ENCODE results near the gene CCR2.

- TF ChIP-seq CTCF (conservative IDR thresholded peaks at IDR 0.05; ENCODE audit: low read length) (no peak), EZH2phosphoT487 (IDR thresholded peaks at IDR 0.05; ENCODE audit: borderline replicate concordance, low read depth, low read length) (no peak)
Measured at GRCh38 chr3:46351646-46352045, 2.3 kb upstream of the CCR2 start.
